Islet precursor cell (in vitro differentiated cells): ENCODE measurements around the gene KDM6A.
A peak's percentile ranks its signal among the peaks of the same experiment; 100 is the strongest.
"Not testable (repeated sequence)": the region's sequence is repeated elsewhere in the genome, so short reads cannot be mapped to it uniquely, and the experiment has no call there.

Source experiments
- DNase-seq: peaks from one replicate; pipeline ENCODE4 v3.0.0-alpha.2; 2018

The KDM6A gene

DNA sequence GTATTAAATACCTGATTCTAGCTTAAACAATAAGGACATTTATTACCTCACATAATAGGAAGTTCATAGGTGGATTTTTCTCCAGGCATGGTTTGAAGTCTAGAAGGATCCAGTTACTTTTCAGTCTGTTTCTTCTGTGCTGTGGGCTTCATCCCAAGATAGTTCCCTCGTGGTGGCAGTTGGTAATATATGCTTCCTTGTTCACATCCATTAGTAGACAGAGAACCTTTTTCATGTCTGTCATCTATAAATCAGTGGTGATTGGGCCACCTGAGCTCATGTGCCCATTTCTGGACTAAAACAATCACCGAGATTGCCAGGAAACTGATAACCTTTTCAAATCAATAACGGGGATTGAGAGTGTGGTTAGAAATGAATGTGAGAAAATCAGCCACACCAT, 97.7 kb downstream of the KDM6A start:
- DNase-seq = no peak

DNA sequence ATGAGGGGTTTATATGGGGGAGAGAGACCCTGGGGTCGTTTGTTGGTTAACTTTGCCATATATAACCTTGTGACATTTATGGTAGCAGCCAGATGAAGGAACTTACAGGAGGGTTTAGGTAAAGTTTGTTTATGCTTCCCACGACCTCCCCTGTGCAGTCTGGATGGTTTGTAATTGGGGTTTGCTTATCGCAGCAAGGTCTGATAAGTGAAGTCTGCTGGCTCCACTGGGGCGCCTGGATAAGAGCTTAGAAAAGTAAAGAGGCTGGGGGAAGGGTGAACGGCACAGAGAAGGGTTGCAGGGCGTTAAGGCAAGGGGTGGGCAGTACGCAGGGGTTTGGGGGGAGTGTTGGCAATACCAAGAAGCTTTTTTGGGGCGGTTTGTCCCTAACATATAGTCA, 98.7 kb downstream of the KDM6A start:
- no peak for DNase-seq

DNA sequence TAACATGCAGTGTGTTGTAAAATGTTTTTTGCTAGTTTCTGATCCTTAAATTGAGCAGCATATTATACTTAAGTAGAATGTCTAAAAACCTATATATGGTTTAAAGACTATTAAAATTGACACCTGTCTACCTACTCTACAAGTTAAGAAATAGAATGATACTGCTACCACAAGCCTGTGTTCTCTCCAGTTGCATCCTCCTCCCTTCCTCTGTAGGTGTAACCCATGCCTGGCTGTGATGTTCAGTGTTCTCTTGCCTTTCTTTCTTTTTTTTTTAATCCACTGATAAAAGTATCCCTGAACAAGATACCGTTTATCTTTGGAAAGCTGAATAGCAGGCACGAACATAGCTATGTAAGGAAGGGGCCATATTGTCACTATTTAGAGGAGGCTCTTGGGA, 99.1 kb downstream of the KDM6A start:
- no peak for DNase-seq

DNA sequence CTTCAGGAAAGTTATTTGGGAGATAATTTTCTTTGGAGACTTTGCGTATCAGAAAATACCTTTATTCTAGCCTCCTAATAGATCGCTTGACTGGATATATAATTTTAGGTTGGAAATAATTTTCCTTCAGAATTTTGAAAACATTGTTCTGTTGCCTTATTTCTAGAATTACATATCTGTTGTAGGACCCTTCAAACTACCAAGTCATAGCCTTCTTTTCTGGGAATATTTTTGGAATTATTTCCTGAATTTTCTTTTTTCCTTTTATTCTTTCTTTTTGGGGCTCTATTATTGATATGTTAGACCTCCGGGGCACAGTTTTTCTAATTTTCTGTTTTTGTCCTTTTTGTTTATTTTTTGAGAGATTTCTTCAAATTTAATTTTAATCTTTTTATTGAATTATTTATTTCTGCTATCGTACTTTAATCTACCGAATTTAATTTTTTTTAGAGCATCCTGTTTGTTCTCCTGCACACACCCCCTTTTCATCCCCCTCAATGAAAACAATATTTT, 100.5 kb downstream of the KDM6A start:
- DNase-seq = no peak

DNA sequence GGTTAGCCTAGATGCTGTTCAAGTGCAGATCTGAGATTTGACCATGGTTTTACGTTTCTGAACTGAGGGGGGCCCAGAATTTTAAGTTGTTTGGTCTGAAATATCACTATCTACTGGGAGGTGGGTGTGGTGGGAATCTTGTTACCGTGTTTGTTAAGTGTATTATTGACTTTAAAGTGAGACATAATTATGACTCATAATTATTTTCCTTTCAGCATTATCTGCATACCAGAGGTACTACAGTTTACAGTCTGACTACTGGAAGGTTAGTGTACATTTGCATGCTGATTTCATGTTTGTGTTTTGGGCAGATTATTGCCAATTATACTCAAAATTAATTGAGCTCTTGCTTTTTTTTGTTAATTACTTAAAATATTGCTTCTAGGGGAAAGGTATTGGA, 101.5 kb downstream of the KDM6A start:
- DNase-seq = no peak

DNA sequence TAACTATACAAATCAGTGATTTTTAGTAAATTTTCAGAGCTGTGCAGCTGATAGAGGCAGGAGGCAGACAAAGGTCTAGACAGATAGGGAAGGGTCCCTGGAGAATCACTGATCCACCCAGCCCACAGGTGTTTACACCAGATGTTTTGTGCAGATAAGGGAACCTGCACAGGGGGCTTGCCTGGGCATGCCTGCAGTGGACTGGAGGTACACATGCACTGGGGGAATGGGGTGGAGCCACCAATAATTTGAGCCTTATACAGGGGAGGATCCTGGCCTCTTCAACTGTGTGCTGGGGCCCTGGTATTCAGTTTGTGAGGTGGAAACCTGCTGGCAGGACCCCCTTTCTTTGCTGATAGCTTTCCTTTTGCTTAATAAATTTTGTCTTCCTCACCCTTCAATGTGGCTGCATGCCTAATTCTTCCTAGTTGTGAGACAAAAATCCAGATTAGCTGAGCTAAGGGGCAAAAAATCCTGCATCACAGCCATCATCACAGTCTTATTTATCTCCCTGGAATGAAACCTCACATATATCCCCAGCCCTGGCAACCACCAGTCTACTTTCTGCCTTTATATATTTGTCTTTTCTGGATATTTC, 102.8 kb downstream of the KDM6A start:
- DNase-seq = peak; percentile 85

DNA sequence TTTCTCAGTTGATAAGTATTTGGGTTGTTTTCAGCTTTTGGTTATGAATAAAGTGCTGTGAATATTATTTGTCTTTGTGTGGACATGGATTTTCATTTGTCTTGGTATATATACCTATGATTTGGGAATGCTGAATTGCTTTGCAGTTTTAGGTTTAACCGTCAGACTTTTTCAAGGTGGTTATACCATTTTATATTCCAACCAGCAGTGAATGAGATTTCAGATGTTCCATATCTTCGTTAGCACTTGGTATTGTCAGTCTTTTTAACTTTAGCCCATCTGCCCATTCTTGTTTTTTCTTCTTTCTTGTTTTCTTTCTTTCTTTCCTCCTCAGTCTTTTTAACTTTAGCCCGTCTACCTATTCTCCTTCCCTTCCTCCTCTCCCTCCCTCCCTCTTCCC, 106.0 kb downstream of the KDM6A start:
- DNase-seq = no peak

DNA sequence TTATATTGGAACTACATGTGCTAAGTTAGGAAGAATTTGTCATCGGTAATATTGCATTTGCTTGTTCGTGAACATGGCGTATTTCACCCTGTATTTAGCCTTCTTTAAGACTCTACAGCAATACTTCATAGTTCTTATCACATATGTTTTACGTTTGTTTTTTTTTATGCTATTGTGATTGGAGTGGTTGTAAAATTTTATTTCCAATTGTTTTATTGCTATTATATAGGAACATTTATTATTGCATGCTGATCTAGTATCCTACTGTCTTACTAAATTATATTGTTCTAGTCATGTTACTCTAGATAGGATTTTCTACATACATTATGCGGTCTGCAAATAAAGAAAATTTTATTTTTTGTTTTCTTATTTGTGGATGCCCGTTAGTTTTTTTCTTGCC, 107.4 kb downstream of the KDM6A start:
- DNase-seq = no peak

DNA sequence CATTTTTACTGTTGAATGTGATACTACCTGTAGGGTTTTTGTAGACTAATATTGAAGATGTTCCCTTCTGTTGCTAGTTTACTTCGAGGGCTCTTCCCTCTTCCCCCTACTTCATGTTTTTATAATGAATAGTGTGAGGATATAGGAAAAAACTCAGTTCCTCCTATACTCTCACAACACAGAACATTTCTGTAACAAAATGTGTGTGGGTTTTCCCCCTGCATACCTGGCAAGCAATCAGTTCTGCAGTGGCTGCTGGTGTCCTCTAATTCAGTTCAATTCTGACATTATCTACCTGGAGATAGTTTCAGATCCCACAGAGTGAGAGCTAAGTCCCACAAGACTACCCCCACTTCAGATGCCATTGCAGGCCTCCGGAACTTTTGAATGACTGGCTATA, 107.9 kb downstream of the KDM6A start:
- DNase-seq = no peak

DNA sequence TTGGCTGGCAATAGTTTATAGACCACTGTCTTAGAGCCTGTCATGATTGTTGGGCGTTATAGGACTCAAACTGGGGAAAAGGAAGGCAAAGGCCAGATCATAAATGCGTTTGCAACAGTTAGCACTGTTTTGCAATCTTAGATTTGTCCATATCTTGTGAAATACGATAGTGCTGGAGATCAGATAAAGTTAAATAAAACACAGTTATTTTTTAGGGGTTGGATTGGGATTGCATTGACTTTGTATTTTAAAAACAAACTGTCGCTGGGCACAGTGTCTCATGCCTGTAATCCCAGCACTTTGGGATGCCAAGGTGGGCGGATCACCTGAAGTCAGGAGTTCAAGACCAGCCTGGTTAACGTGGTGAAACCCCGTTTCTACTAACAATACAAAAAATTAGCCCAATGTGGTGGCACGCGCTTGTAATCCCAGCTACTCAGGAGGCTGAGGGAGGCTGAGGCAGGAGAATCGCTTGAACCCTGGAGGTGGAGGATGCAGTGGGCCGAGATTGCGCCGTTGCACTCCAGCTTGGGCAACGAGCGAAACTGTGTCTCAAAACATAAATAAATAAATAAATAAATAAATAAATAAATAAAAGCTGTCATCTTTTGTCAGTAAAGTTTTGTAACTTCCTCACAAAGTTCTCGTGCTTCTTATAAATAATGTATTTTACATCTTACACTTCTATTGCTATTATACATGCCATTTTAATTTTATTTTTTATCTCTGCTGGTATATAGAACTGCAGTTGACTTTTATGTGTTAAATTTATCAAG, 117.2 kb downstream of the KDM6A start:
- DNase-seq = no peak

DNA sequence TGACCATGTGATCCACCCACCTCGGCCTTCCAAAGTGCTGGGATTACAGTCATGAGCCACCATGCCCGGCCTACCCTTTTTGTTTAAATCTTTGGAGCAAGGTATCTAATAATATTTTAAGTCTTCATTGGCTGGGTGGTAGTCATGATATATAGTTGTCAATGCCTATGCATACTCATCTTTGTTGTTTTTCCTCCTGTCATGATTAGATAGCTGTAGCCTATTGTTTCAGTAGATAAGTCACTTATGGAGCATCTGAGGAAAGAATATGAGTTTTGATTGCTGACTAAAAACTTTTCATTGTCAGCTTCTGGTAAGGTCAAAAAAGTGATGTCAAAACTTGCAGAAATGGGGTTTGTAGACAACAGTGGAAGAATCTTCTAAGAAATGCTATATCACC, 119.8 kb downstream of the KDM6A start:
- DNase-seq = no peak

DNA sequence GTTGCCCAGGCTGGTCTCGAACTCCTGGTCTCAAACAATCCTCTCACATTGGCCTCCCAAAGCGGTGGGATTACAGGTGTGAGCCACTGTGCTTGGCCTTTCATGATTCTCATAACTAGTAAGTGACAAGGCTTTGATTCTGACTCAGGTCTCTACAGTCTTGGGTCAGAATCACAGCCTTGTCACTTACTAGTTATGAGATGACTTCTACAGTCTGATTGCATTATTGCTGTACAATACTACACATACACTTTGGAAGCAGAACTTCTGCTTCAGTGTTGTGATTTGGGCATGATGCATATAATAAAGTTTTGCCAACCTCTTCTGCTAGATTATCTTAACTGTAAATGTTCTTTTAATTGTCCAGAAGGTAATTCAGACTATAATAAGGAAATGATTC, 123.3 kb downstream of the KDM6A start:
- DNase-seq = no peak

DNA sequence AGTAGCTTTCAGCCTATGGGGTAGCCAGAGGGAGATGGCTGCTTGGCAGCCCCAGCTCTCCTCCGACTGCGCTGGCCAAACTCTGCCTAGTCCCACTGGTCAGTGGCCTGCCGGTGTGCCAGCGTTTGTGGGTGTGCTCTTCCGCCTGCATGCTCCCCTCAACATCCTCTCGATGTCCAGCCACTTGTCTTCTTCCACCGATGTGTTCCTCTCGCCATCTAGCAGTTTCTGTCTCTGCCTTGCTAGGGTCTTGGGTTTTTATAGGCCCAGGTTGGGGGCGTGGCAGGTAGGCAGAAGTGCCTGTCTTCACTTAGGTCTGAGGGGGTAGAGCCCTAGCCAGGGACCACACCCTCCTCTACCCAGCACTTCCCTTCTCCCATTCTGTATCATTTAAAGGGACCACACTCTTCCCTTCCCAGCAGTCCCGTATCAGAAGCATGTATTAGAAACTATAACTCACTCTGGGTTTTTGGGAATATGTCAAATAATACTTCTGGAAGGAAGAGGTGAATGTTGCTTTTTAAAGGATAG, 124.4 kb downstream of the KDM6A start:
- no peak for DNase-seq

DNA sequence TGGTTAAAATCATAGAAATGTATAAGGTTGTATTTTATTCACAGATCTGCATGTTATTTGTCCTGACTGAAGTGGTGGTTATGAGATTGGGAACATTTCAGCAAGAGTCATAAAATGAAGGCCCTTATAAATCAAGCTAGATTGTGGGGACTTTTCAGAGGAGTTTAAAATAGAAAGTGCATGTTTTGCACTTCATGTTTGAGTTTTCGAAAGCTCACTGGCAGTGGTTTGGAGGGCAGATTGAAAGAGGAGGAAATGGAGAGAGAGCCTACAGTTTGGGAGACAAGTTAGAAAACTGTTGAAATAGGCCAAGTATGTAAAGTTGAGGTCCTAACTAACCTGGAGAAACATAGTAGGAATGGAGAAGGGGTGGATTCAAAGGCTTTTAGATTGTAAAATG, 124.9 kb downstream of the KDM6A start:
- no peak for DNase-seq

DNA sequence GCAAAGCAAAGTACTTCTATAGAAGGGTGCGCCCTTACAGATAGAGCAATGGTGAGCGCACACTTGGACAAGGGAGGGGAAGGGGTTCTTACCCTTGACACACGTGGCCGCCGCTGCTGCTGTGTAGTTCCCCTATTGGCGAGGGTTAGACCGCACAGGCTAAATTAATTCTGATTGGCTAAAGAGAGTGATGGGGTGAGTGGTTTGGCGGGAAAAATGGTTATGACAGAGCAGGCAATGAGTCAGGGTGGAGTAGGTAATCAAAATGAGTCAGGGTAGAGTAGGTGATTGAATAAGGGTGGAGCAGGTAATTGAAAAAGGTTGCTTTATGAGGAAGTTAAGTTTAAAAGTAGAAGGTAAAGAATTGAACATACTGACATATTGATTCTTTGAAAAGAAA, 126.2 kb downstream of the KDM6A start:
- not testable (repeated sequence) for DNase-seq

DNA sequence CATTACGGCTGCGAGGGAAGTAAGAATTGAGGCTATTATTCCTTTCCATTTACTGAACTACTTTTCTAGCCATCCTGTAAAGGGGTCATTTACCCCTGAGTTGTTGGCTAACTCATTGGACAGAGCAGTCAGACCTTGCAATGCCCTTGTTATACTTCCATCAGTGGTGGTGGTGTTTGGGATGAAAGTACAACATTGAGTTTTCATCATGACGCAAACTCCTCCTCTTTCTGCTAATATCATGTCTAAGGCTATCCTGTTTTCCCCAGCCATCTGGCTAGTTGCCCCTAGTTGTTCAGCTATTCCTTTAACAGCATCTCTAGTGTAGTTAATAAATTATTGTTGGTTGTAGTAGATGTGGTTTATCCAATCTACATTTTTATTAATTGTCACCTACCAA, 126.9 kb downstream of the KDM6A start:
- not testable (repeated sequence) for DNase-seq

DNA sequence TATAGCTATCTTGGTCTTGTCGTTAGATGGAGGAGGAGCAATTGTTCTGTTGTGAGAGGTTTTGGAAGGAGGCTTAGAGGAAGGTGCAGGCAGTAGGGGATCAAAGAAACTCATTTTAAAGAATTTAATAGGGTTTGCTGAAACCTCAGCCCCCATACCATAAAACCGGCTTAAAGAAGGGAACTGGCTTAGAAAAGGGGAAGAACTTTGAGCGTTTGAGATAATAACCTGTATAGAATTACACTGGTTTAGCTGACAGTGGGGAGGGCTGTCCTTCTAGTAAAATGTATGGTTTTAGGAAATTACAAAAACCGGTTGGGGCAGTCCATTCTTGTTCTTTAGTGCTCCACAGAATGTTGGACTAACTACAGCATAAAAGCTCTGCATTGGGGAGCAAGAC, 128.1 kb downstream of the KDM6A start:
- no peak for DNase-seq

DNA sequence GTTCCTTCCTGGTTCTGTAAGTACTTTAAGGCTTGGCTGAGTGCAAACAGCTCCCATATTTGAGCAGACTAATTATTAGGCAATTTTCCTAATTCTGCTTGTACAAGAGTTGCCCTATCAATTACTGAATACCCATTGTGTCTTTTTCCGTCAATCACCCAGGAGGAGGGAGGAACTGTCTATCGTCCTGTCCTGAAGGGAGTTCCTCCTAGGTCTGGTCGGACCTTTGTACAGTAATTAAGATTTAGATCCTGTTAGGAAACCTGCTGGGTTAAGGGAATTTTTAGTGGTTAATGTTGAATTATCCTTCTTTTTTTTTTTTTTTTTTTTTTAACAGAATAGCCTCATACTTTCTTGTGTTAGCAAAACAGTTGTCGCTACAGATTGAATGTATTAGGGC, 130.1 kb downstream of the KDM6A start:
- no peak for DNase-seq

DNA sequence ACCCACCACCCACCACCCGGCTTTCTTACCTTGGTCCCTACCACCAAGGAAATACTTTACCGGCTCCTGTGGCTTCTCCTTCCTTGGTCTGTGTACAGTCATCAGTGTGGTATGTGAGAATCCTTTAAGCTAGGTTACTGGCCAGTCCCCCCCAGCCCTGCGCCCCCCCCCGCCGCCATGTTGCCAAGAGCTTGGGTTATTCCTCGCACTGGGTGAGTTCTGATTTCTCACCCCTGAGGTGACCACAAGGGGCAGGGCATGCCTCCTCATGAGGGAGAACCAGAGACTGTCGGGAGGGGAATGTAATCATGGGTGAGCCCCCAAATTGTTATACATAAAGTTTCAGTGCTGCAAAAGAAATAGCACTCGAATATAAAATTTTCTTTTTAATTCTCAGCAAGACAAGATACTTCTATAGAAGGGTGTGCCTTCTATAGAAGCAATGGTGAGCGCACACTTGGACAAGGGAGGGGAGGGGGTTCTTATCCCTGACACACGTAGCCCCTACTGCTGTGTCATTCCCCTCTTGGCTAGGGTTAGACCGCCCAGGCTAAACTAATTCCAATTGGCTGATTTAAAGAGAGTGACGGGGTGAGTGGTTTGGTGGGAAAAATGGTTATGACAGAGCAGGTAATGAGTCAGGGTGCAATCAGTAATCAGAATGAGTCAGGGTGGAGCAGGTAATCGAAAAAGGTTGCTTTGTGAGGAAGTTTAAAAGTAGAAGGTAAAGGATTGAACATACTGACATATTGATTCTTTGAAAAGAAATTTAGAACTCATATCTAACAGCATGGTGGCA, 133.2 kb downstream of the KDM6A start:
- DNase-seq = peak; percentile 74

DNA sequence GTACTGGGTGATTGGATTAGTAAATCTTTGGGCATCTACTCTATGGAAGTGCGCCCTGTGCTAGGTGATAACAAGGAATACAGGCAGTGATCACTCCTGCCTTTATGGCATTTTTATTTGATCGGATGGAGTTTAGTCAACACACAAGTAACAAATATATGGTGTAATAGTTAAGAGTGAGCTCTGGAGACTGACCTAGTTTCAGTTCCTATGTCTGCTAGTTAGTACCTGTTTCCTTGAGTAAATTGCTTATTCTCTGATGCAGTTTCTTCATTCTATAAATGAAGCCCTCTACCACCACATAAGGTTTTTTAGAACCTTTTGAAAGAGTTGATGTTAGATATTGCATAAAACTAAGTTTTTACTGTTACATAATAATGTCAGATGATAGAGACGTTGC, 134.6 kb downstream of the KDM6A start:
- DNase-seq = no peak

DNA sequence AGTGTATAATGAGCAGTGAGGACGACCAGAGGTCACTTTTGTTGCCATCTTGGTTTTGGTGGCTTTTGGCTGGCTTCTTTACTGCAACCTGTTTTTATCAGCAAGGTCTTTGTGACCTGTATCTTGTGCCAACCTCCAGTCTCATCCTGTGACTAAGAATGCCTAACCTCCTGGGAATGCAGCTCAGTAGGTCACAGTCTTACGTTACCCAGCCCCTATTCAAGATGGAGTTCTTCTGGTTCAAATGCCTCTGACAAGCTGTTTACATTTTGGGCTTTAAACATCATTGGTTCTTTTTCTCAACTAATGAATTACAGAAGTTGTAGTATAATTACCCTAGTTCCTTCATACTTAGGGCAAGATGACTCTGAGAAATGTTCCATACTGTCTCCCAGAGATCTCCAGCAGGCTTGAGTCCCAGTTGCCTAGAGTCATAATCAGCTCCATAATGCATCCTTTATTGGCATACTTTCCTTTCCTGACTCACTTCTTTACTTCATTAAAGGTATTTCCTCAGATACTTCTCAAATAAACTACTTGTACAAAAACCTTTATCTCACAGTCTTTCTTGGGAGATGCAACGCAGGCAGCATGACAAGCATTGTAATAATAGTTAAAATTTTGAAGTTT, 136.5 kb downstream of the KDM6A start:
- peak; percentile 58 for DNase-seq

DNA sequence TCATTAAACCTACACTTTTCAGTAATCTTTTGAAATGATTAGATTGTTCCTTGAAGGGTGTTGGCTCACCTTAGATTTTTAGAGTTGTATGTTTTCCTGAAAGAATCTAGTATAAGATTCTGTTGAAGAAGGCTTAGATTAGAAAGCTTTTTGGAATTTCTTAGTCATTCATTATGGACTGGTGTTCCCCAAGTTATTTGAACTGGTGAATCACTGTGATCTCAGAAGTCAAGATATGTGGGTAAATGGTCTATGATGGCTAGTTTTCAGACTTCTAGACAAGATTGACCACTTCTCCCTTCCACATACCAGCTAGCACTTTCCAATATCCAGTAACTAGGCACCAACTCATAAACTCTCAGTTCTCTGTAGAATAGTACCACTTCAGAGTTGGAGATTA, 138.1 kb downstream of the KDM6A start:
- no peak for DNase-seq

DNA sequence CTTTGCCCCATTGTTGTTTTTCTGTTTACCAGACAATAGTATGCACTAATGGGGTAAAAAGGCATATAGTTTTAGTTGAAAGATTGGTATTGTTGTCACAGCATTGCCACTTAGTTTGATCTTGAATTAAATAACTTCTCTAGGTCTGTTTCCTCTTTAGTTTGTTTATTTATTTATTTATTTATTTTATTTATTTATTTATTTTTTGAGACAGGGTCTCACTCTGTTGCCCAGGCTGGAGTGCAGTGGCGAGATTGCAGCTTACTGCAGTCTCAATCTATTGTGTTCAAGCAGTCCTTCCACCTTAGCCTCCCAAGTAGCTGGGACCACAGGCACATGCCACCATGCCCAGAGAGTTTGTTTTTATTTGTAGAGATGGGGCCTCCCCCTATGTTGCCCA, 138.6 kb downstream of the KDM6A start:
- DNase-seq = no peak
